OCI-LY1 (cell line): ENCODE data around the gene TENM4.

Experiments
- EZH2 ChIP-seq: fragments of 200-600 bp; sonication (generic), shearing (Covaris generic); IDR thresholded peaks from 2 replicates; pipeline ENCODE4 v1.8.0; 2017; ENCODE audit warnings: borderline replicate concordance, mixed run types, mild to moderate bottlenecking, antibody characterized with exemption, low read length, moderate library complexity, mixed read lengths
- TF ChIP-seq, protein P1 (sequence below): fragments of 200-600 bp; sonication (generic), shearing (Covaris generic); IDR thresholded peaks from 2 replicates; pipeline ENCODE4 v1.5.1; 2017; ENCODE audit warnings: mild to moderate bottlenecking, antibody characterized with exemption, low read length, moderate library complexity, mixed read lengths

DNA sequence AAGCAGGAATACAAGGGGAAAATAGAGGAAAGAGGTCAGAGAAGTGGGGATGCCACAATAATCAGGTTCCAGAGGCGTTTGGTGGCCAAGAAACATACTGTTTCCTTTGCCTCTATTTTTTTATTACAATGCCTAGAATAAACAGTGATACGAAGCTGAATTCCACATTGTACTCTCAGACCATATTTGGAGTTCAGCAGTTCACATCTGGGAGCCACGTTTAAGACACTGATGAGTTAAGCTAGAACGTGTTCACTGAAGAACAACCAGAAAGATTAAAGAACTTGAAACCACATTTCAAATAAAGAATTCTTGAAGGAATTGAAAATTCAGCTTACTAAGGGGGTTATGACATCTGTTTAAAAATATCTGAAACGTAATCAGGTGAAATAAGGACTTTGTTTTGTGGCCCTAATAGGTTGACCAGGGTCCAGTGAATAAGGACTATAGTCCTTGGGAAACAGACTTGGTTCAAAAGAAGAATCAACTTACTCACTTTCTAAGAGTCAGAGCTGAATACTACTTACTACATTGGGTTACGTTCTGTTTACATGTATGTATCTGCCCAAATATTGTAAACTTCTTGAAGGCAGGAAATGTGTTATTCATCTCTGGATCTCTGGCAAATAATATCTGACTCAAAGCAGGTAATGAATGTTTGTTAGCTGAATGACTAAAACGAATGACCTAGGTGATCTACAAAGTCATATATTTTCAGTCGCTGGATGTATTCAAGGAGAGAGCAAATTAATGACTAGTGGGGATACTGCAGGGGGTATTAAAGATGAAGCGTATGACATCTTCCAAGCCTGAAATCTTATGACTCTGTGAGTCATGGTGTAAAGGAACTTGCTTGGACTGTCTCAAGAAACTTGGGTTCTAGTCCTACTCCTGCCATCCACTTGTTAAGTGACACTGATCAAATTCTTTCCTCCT is 619.2 kb downstream of the TENM4 start:
- TF ChIP-seq, protein P1, sequence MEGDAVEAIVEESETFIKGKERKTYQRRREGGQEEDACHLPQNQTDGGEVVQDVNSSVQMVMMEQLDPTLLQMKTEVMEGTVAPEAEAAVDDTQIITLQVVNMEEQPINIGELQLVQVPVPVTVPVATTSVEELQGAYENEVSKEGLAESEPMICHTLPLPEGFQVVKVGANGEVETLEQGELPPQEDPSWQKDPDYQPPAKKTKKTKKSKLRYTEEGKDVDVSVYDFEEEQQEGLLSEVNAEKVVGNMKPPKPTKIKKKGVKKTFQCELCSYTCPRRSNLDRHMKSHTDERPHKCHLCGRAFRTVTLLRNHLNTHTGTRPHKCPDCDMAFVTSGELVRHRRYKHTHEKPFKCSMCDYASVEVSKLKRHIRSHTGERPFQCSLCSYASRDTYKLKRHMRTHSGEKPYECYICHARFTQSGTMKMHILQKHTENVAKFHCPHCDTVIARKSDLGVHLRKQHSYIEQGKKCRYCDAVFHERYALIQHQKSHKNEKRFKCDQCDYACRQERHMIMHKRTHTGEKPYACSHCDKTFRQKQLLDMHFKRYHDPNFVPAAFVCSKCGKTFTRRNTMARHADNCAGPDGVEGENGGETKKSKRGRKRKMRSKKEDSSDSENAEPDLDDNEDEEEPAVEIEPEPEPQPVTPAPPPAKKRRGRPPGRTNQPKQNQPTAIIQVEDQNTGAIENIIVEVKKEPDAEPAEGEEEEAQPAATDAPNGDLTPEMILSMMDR, result no peak
- TF ChIP-seq EZH2, result no peak
